ENCODE measurements around the gene GABRG1.

Gene GABRG1

DNA sequence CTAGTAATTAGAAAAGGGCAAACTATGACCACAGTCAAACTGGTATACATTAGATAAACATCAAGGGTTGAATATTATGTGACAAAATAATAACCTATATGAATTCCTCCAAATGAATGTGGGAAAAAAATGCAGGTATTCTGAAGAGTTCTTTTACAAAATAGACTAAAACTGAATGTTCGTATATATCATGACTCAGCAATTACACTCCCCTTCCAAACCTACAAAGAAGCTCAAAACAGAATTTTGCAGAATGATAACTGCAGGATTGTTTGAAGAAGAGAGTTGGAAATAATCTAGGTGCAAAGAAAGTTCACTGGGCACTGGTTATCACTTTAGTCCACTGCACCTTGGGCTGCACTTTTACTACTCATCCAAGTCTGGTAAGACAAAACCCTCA lies 134.1 kb downstream of the GABRG1 start:
- Histone ChIP-seq H3K36me3 (ENCODE audit: control insufficient read depth, insufficient read depth, low read length, severe bottlenecking) (no peaks in the 10 kb centered on the region), H3K9me3 (ENCODE audit: control insufficient read depth, low read length) (peaks cover 4% of the 10 kb centered on the region), H3K4me1 (ENCODE audit: control insufficient read depth, insufficient read depth, low read length) (no peaks in the 10 kb centered on the region), H3K27me3 (replicated peaks; ENCODE audit: control insufficient read depth, insufficient read depth, low read length) (no peaks in the 10 kb centered on the region), H3K9ac (ENCODE audit: low read length) (no peak overlapping the region), H3K4me3 (ENCODE audit: low read length) (no peak overlapping the region)
- no peak for DNase-seq (ENCODE audit: low read depth)

DNA sequence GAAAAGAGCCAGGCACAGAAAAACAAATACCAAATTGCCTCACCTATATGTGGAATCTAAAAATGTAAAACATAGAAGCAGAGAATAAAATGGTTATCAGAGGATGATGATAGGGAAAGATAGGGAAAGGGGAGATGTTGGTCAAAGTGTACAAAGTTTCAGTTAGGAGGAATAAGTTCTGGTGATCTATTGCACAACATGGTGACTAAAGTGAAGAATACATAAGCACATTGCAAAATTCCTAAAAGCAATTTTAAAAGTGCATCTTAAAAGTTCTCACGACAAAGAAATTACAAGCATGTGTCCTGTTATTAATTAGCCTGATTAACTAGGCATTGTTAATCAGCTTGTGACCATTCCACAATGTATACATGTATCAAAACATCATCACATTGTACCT lies 136.0 kb downstream of the GABRG1 start:
- no peak overlapping the region for H3K9ac ChIP-seq (ENCODE audit: low read length)
- H3K4me1 ChIP-seq (ENCODE audit: control insufficient read depth, insufficient read depth, low read length) = no peaks in the 10 kb centered on the region
- H3K27me3 ChIP-seq (replicated peaks; ENCODE audit: control insufficient read depth, insufficient read depth, low read length) = no peaks in the 10 kb centered on the region
- peaks cover 4% of the 10 kb centered on the region for H3K9me3 ChIP-seq (ENCODE audit: control insufficient read depth, low read length)
- no peak for DNase-seq (ENCODE audit: low read depth)
- H3K36me3 ChIP-seq (ENCODE audit: control insufficient read depth, insufficient read depth, low read length, severe bottlenecking) = no peaks in the 10 kb centered on the region
- no peak overlapping the region for H3K4me3 ChIP-seq (ENCODE audit: low read length)

All from adipocyte (in vitro differentiated cells).